ENCODE data around the gene OTOS.

Gene OTOS

DNA sequence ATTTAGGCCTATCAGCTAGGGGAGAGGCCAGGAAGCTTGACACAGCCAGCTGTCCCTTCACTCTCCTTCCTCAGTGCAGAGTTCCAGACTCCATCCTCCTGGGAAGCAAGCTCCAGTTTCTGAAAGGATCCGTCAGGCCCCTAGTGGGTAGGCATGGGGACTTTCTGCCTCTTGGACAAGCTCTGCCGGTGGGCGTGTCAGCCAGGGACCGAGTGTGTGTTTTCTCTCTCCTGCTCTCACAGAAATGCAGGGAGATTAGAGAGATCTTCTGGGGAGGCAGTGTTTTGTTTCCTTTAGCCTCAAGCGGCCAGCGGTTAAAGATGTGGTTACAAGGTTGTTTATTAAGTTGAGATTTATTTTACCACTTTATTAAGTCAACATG is 29.9 kb upstream of the OTOS start:
- Histone ChIP-seq H3K4me2 (ENCODE audit: low read length) (no peak overlapping the region), H3F3A (ENCODE audit: control insufficient read depth, insufficient read depth) (no peaks in the 10 kb centered on the region), H3K36me3 (ENCODE audit: control insufficient read depth, low read length) (no peaks in the 10 kb centered on the region), H3K27ac (ENCODE audit: low read depth, low read length) (no peak overlapping the region), H4K20me1 (ENCODE audit: control insufficient read depth, insufficient read depth, low read depth, low read length) (no peaks in the 10 kb centered on the region), H3K9me3 (ENCODE audit: control insufficient read depth, insufficient read depth, low read length) (no peaks in the 10 kb centered on the region), H3K27me3 (ENCODE audit: control insufficient read depth, low read length) (no peaks in the 10 kb centered on the region), H3K79me2 (ENCODE audit: control insufficient read depth, low read length) (no peaks in the 10 kb centered on the region), H3K4me3 (ENCODE audit: low read length) (no peak overlapping the region), H3K4me1 (ENCODE audit: control insufficient read depth, low read length) (no peaks in the 10 kb centered on the region), H3K9me2 (replicated peaks; ENCODE audit: control insufficient read depth, low read length) (no peaks in the 10 kb centered on the region)
- no peak for TF ChIP-seq EZH2phosphoT487 (IDR thresholded peaks at IDR 0.05; ENCODE audit: borderline replicate concordance, low read length)
- TF ChIP-seq, protein P1, sequence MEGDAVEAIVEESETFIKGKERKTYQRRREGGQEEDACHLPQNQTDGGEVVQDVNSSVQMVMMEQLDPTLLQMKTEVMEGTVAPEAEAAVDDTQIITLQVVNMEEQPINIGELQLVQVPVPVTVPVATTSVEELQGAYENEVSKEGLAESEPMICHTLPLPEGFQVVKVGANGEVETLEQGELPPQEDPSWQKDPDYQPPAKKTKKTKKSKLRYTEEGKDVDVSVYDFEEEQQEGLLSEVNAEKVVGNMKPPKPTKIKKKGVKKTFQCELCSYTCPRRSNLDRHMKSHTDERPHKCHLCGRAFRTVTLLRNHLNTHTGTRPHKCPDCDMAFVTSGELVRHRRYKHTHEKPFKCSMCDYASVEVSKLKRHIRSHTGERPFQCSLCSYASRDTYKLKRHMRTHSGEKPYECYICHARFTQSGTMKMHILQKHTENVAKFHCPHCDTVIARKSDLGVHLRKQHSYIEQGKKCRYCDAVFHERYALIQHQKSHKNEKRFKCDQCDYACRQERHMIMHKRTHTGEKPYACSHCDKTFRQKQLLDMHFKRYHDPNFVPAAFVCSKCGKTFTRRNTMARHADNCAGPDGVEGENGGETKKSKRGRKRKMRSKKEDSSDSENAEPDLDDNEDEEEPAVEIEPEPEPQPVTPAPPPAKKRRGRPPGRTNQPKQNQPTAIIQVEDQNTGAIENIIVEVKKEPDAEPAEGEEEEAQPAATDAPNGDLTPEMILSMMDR (IDR thresholded peaks at IDR 0.05; ENCODE audit: low read depth, low read length, poor library complexity, severe bottlenecking), result no peak

DNA sequence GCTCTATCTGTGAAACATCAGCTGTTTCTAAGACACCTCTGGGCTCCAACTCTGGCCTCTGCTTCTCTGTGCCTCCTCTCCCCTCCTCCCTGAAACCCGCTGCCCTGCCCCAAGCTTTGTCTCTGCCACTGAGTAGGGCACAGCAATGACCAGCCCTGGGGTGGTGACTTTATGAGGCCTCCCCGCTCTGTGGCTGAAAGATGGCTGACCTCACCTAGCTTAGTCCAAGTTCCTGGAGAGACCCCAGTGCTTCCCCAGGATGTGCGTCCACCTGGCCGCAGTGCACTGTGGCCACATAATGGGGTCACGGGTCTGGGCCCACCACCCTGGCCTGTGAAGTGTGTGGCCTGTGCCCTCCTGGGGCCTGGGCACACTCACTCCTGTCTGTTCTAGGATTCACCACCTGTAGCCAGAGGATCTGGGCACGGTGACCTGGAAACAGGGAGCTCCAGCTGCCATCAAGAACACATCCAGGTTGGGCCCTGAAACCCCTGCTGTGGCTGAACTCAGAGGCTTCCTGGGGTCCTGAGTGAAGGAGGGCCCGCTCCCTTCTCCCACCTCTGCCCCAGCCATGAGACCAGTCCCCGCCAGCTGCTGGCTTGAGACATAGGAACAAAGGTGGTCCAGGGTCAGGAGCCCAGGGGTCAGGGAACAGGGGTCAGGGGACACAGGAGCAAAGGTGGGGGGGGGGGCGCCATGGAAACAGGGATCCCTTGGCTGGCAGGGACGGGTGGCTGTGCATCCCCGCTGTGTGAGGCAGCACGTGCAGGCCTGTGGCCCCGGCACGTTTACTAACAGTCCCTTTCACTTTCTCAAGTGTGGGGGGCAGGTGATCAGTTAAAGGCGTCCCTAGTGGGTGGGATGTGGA is 29.3 kb upstream of the OTOS start:
- Histone ChIP-seq H3K9me3 (ENCODE audit: control insufficient read depth, insufficient read depth, low read length) (no peaks in the 10 kb centered on the region), H3K36me3 (ENCODE audit: control insufficient read depth, low read length) (no peaks in the 10 kb centered on the region), H3K79me2 (ENCODE audit: control insufficient read depth, low read length) (no peaks in the 10 kb centered on the region), H3K4me2 (ENCODE audit: low read length) (no peak overlapping the region), H3K27ac (ENCODE audit: low read depth, low read length) (no peak overlapping the region), H3K4me1 (ENCODE audit: control insufficient read depth, low read length) (no peaks in the 10 kb centered on the region), H4K20me1 (ENCODE audit: control insufficient read depth, insufficient read depth, low read depth, low read length) (no peaks in the 10 kb centered on the region), H3F3A (ENCODE audit: control insufficient read depth, insufficient read depth) (no peaks in the 10 kb centered on the region), H3K27me3 (ENCODE audit: control insufficient read depth, low read length) (no peaks in the 10 kb centered on the region), H3K9me2 (replicated peaks; ENCODE audit: control insufficient read depth, low read length) (no peaks in the 10 kb centered on the region), H3K4me3 (ENCODE audit: low read length) (no peak overlapping the region)
- no peak for TF ChIP-seq EZH2phosphoT487 (IDR thresholded peaks at IDR 0.05; ENCODE audit: borderline replicate concordance, low read length)
- TF ChIP-seq, protein P1 (IDR thresholded peaks at IDR 0.05; ENCODE audit: low read depth, low read length, poor library complexity, severe bottlenecking), result no peak

- TF ChIP-seq, protein P1 (IDR thresholded peaks at IDR 0.05; ENCODE audit: low read depth, low read length, poor library complexity, severe bottlenecking), result no peak
- TF ChIP-seq EZH2phosphoT487 (IDR thresholded peaks at IDR 0.05; ENCODE audit: borderline replicate concordance, low read length), result no peak
- H3K4me1 ChIP-seq (ENCODE audit: control insufficient read depth, low read length), result no peaks in the 10 kb centered on the region
- H3F3A ChIP-seq (ENCODE audit: control insufficient read depth, insufficient read depth), result no peaks in the 10 kb centered on the region
- H3K4me3 ChIP-seq (ENCODE audit: low read length), result no peak overlapping the region
- no peak overlapping the region for H3K27ac ChIP-seq (ENCODE audit: low read depth, low read length)
- H3K9me2 ChIP-seq (replicated peaks; ENCODE audit: control insufficient read depth, low read length), result no peaks in the 10 kb centered on the region
- no peaks in the 10 kb centered on the region for H4K20me1 ChIP-seq (ENCODE audit: control insufficient read depth, insufficient read depth, low read depth, low read length)
- no peaks in the 10 kb centered on the region for H3K79me2 ChIP-seq (ENCODE audit: control insufficient read depth, low read length)
- H3K9me3 ChIP-seq (ENCODE audit: control insufficient read depth, insufficient read depth, low read length), result no peaks in the 10 kb centered on the region
- no peaks in the 10 kb centered on the region for H3K27me3 ChIP-seq (ENCODE audit: control insufficient read depth, low read length)
- no peaks in the 10 kb centered on the region for H3K36me3 ChIP-seq (ENCODE audit: control insufficient read depth, low read length)
- H3K4me2 ChIP-seq (ENCODE audit: low read length), result no peak overlapping the region
Observed at GRCh38 chr2:240168546-240169361, 28.3 kb upstream of the OTOS start.
